Fibroblast of mammary gland (primary cell): ENCODE data around the gene LHPP.

Source experiments
- DNase-seq: peaks from one replicate; pipeline ENCODE4 v3.0.0-alpha.2; 2010; ENCODE audit warnings: low read depth
- H3K4me3 ChIP-seq: 2 replicates; pipeline ENCODE4 v1.5.1; 2011; ENCODE audit warnings: low read depth, mild to moderate bottlenecking, low read length, moderate library complexity; ENCODE audit not compliant: control insufficient read depth
- CTCF ChIP-seq: conservative IDR thresholded peaks from 2 replicates; pipeline ENCODE4 v1.5.1; 2011; ENCODE audit warnings: low read depth, low read length, inconsistent platforms; ENCODE audit not compliant: control insufficient read depth, insufficient read depth

Gene LHPP

GRCh38 chr10:124508070-124508667 is 46.5 kb downstream of the LHPP start:
- no peak overlapping the region for H3K4me3 ChIP-seq
- TF ChIP-seq CTCF = no peak
- no peak for DNase-seq

GRCh38 chr10:124508907-124509454 is 47.4 kb downstream of the LHPP start:
- DNase-seq = no peak
- TF ChIP-seq CTCF = no peak
- H3K4me3 ChIP-seq = no peak overlapping the region

- no peak for DNase-seq
- TF ChIP-seq CTCF = no peak
Observed at GRCh38 chr10:124509880-124510632, 48.4 kb downstream of the LHPP start.

GRCh38 chr10:124510759-124511158 is 49.1 kb downstream of the LHPP start:
- no peak for TF ChIP-seq CTCF
- DNase-seq = no peak

More at GRCh38 chr10:124509880-124510632, 48.4 kb downstream of the LHPP start:
- H3K4me3 ChIP-seq = no peak overlapping the region

GRCh38 chr10:124511205-124512039 is 49.8 kb downstream of the LHPP start:
- H3K4me3 ChIP-seq = no peak overlapping the region
- DNase-seq = no peak
- TF ChIP-seq CTCF = no peak

More at GRCh38 chr10:124510759-124511158, 49.1 kb downstream of the LHPP start:
- H3K4me3 ChIP-seq = no peak overlapping the region

- H3K4me3 ChIP-seq = no peak overlapping the region
- DNase-seq = no peak
- TF ChIP-seq CTCF = no peak
Observed at GRCh38 chr10:124512040-124512428, 50.4 kb downstream of the LHPP start.
